Gastrocnemius medialis (tissue), 4 donors: Measurements from ENCODE around the gene RASGRP3.

Experiments used
- POLR2A ChIP-seq, 2 donors: fragments of 450-650 bp; IDR thresholded peaks; one replicate each; pipeline ENCODE4 v1.6.1; 2017; ENCODE audit warnings: antibody characterized with exemption in 2 of 2, mild to moderate bottlenecking in 2 of 2, moderate library complexity in 2 of 2
- TF ChIP-seq, protein P1 (sequence below), 5 experiments: fragments of 450-650 bp in 3 of 5; fragments of 200-600 bp in 2 of 5; sonication (generic) in 2 of 5; IDR thresholded peaks in 4 of 5; conservative IDR thresholded peaks in 1 of 5; 1 replicate in 4 of 5; 2 replicates in 1 of 5; pipeline ENCODE4 v1.5.1; 2016 to 2019; ENCODE audit warnings: antibody characterized with exemption in 5 of 5, mild to moderate bottlenecking in 3 of 5, moderate library complexity in 3 of 5

DNA sequence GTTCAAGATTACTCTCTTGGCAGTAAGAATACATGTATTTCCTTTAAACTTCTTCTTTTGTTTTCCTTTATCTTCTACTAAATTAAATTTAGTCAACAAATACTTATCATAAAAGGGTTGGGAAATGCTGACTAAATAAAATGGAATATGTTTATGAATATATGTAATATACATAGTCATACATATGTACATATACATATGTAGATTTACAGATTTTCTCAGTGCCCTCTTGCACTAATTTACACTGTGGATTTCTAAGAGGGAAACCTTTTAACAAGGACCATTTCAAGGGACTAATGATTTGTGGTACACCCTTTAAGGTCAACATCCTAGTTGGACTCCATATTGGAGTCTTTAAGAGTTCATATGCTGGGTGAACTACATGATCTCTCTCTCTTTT lies 85.4 kb downstream of the RASGRP3 start:
- TF ChIP-seq, protein P1, sequence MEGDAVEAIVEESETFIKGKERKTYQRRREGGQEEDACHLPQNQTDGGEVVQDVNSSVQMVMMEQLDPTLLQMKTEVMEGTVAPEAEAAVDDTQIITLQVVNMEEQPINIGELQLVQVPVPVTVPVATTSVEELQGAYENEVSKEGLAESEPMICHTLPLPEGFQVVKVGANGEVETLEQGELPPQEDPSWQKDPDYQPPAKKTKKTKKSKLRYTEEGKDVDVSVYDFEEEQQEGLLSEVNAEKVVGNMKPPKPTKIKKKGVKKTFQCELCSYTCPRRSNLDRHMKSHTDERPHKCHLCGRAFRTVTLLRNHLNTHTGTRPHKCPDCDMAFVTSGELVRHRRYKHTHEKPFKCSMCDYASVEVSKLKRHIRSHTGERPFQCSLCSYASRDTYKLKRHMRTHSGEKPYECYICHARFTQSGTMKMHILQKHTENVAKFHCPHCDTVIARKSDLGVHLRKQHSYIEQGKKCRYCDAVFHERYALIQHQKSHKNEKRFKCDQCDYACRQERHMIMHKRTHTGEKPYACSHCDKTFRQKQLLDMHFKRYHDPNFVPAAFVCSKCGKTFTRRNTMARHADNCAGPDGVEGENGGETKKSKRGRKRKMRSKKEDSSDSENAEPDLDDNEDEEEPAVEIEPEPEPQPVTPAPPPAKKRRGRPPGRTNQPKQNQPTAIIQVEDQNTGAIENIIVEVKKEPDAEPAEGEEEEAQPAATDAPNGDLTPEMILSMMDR (IDR thresholded peaks at IDR 0.05 in 4 of 5, conservative IDR thresholded peaks at IDR 0.05 in 1 of 5) = no peak
- no peak for TF ChIP-seq POLR2A (IDR thresholded peaks at IDR 0.05)
